Measurements from ENCODE around the gene NAPB. TPM values are rescaled to one million over a fixed set of nuclear protein-coding genes. Genes with fewer than 3 reads are reported as not detected.

The NAPB gene
- polyA plus RNA-seq, 2 of the 4 experiments (the other 2 are of a cell fraction): 6.2 to 12.7 TPM

- no peak for TF ChIP-seq SMC3 (IDR thresholded peaks at IDR 0.05)
- no peak for TF ChIP-seq HOXA7 (CRISPR knock-in tag; IDR thresholded peaks at IDR 0.05)
- TF ChIP-seq, protein P1, sequence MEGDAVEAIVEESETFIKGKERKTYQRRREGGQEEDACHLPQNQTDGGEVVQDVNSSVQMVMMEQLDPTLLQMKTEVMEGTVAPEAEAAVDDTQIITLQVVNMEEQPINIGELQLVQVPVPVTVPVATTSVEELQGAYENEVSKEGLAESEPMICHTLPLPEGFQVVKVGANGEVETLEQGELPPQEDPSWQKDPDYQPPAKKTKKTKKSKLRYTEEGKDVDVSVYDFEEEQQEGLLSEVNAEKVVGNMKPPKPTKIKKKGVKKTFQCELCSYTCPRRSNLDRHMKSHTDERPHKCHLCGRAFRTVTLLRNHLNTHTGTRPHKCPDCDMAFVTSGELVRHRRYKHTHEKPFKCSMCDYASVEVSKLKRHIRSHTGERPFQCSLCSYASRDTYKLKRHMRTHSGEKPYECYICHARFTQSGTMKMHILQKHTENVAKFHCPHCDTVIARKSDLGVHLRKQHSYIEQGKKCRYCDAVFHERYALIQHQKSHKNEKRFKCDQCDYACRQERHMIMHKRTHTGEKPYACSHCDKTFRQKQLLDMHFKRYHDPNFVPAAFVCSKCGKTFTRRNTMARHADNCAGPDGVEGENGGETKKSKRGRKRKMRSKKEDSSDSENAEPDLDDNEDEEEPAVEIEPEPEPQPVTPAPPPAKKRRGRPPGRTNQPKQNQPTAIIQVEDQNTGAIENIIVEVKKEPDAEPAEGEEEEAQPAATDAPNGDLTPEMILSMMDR (IDR thresholded peaks at IDR 0.05): no peak
- no peak for TF ChIP-seq NFE2L2 (conservative IDR thresholded peaks at IDR 0.05; ENCODE audit: low read length)
- TF ChIP-seq POLR2AphosphoS2 (conservative IDR thresholded peaks at IDR 0.05; ENCODE audit: low read length): no peak
- no peak for TF ChIP-seq HMGXB4 (CRISPR knock-in tag; IDR thresholded peaks at IDR 0.05; ENCODE audit: borderline replicate concordance)
- TF ChIP-seq JUN (IDR thresholded peaks at IDR 0.05): no peak
- no peak for TF ChIP-seq NR3C1 (IDR thresholded peaks at IDR 0.05)
- no peak for TF ChIP-seq ATOH8 (CRISPR knock-in tag; IDR thresholded peaks at IDR 0.05; ENCODE audit: low read depth)
- TF ChIP-seq HOXB5 (CRISPR knock-in tag; IDR thresholded peaks at IDR 0.05): no peak
These were observed 32.6 kb upstream of the NAPB start (continued) for GRCh38 chr20:23453549-23454543.

DNA sequence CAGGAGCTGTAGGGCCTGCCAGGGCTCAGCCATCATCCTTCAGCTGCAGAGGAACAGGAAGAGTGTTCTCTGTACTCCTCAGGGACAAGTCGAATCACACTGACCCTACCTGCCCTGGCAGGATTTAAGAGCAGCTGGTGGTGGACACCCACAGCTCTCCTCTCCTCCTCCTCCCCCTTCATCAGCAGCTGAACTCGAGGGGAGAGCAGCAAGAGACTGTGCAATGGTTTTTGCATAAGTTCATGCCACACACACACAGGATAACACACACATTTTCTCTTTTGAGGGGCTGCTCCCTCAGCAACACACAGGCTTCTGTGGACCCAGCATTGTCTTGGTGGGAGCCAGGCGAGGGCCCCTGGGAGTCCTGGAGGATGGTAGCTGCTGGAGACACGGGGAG is 31.5 kb upstream of the NAPB start, which contains the start of gene CST11:
Gene CST11 (minus strand): TSS at position 101 of the 400 bp plus-strand sequence. CDS start 65 bp downstream, at position 36.
- no peak for ATAC-seq
- WGBS (ENCODE audit: missing lambda C conversion rate): 26% methylated on average over 3 of the region's 4 CpGs
- no peak for FAIRE-seq

More for the DNA sequence above, 31.5 kb upstream of the NAPB start, which contains the start of gene CST11:
- ChIA-PET CTCF (interaction anchor here (0.8 to 2.6 kb wide), 4 partner anchors 8 to 154 kb away, joined by 3 to 18 read pairs (median 3); no protein-coding TSS in a partner anchor), POLR2A (no interaction called here)
- TF ChIP-seq ZNF302 (CRISPR knock-in tag; IDR thresholded peaks at IDR 0.05) (no peak), KDM5A (IDR thresholded peaks at IDR 0.05) (no peak), ESRRA (IDR thresholded peaks at IDR 0.05; ENCODE audit: borderline replicate concordance, low read length) (no peak), NFE2L2 (conservative IDR thresholded peaks at IDR 0.05; ENCODE audit: low read length) (no peak), SMC3 (IDR thresholded peaks at IDR 0.05) (no peak), CEBPB (IDR thresholded peaks at IDR 0.05) (no peak), CHD4 (IDR thresholded peaks at IDR 0.05; ENCODE audit: borderline replicate concordance) (no peak), EHF (CRISPR knock-in tag; IDR thresholded peaks at IDR 0.05) (no peak), HOXB5 (CRISPR knock-in tag; IDR thresholded peaks at IDR 0.05) (no peak), BHLHE40 (IDR thresholded peaks at IDR 0.05; ENCODE audit: low read depth, low read length) (no peak), HDAC2 (IDR thresholded peaks at IDR 0.05) (no peak), NR3C1 (IDR thresholded peaks at IDR 0.05) (no peak), ELK1 (IDR thresholded peaks at IDR 0.05; ENCODE audit: low read depth, low read length) (no peak), HEYL (CRISPR knock-in tag; IDR thresholded peaks at IDR 0.05) (no peak), EHMT2 (IDR thresholded peaks at IDR 0.05; ENCODE audit: low read depth) (no peak), ATOH8 (CRISPR knock-in tag; IDR thresholded peaks at IDR 0.05; ENCODE audit: low read depth) (no peak)
- TF ChIP-seq, protein P2, sequence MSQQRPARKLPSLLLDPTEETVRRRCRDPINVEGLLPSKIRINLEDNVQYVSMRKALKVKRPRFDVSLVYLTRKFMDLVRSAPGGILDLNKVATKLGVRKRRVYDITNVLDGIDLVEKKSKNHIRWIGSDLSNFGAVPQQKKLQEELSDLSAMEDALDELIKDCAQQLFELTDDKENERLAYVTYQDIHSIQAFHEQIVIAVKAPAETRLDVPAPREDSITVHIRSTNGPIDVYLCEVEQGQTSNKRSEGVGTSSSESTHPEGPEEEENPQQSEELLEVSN (IDR thresholded peaks at IDR 0.05; ENCODE audit: borderline replicate concordance, low read depth): no peak
- TF ChIP-seq, protein P3, sequence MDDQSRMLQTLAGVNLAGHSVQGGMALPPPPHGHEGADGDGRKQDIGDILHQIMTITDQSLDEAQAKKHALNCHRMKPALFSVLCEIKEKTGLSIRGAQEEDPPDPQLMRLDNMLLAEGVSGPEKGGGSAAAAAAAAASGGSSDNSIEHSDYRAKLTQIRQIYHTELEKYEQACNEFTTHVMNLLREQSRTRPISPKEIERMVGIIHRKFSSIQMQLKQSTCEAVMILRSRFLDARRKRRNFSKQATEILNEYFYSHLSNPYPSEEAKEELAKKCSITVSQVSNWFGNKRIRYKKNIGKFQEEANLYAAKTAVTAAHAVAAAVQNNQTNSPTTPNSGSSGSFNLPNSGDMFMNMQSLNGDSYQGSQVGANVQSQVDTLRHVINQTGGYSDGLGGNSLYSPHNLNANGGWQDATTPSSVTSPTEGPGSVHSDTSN (IDR thresholded peaks at IDR 0.05): no peak
- Histone ChIP-seq H3K27ac (no peak within 1 kb of the TSS), H3K4me2 (no peak within 1 kb of the TSS), H3K9me3 (0 out of 3 replicates have a peak, but pooled peaks cover 2% of the 10 kb centered on the region), H3K4me1 (no peaks in the 10 kb centered on the region), H3K4me3 (no peak within 1 kb of the TSS)
- no peak for DNase-seq (ENCODE audit: low read depth in 1 of 2, low spot score in 1 of 2)

Data from A549 (cell line).